ENCODE data around the gene SMYD3.
"Not testable (repeated sequence)": the region's sequence is repeated elsewhere in the genome, so short reads cannot be mapped to it uniquely, and the experiment has no call there.

The SMYD3 gene

DNA sequence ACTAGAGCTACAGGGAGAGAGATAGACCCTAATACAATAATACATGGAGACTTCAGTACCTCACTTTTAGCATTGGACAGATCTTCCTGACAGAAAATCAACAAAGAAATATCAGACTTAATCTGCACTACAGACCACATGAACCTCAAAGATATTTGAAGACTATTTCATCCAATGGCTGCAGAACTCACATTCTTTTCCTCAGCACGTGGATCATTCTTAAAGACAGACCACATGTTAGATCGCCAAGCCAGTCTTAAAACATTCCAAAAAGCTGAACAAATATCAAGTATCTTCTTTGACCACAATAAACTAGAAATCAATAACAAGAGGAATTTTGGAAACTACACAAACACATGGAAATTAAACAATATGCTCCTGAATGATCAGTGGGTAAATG is 776.3 kb downstream of the SMYD3 start:
- DNase-seq, result no peak

DNA sequence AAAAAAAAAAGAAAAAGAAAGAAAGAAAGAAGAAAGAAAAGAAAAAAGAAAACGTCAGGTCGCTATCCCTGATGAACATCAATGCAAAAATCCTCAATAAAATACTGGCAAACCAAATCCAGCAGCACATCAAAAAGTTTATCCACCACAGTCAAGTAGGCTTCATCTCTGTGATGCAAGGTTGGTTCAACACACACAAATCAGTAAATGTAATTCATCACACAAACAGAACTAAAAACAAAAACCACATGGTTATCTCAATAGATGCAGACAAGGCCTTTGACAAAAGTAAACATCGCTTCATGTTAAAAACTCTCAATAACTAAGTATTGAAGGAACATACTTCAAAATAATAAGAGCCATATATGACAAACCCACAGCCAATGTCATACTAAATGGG is 779.0 kb downstream of the SMYD3 start:
- DNase-seq, result not testable (repeated sequence)

DNA sequence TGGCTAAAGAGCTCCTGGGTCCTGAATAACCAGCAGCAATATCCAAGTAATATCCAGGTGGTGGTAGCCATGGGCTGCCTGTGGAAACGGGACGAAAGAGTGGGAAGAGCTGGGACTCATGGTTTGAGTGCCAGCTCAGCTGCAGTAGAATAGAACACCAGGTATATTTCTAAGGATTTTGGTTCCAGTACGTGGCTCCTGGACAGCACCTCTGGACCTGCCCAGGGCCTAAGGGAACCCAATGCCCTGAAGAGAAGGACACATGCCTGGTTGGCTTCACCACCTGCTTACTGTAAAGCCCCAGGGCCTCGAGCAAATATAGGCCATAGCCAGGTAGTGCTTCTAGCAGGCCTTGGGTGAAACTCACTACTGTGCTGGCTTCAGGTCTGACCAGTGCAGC is 785.6 kb downstream of the SMYD3 start:
- no peak for DNase-seq

DNA sequence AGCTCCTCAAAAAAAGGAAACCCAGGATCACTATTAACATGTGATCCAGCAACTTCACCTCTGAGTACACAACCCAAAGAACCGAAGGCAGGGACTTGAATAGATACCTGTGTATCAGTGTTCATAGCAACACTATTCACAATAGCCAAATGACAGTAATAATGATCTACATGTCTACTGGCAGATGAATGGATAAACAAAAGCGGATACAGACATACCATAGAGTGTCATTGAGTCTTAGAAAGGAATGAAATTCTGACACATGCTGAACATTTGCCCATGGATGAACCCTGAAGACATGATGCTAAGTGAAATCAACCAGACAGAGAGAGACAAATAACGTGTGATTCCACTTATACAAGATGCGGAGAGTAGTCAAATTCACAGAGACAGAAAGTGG is 788.1 kb downstream of the SMYD3 start:
- no peak for DNase-seq

DNA sequence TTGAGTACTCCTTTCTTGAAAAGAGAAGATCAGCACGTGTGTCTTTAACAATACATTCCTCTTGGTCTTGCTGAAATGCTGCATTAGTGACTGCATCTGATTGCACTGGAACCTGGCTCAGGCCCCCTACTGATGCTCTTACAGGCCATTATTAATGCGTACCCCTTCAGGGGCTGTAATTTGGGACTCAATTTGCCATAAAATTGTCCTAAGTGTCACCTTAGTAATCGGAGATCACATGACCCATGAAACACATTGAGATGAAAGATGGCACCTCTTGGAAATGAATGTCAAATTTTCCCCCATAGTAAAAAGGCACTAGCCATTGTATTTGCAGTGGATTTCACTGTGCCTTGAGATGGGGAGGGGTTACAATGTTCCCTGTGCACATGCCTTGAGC is 789.0 kb downstream of the SMYD3 start:
- DNase-seq, result no peak

DNA sequence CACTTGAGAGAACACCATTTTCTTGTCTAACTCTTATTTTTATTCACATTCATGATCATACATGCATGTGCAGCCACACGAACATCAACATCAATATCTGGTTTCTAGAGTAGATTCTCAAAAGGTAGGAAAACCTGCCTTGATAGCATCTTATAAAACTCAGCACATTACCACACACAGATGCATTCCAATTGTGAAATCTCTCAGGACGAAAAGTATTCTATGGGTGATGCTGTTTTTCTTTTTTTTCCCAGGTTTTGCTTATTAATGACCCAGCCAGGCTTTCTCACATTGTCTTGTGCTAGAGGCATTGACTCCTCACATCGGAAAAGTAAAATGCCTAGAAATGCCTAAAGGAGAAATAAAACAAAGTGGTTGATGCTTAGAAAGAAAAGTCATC is 789.5 kb downstream of the SMYD3 start:
- no peak for DNase-seq

DNA sequence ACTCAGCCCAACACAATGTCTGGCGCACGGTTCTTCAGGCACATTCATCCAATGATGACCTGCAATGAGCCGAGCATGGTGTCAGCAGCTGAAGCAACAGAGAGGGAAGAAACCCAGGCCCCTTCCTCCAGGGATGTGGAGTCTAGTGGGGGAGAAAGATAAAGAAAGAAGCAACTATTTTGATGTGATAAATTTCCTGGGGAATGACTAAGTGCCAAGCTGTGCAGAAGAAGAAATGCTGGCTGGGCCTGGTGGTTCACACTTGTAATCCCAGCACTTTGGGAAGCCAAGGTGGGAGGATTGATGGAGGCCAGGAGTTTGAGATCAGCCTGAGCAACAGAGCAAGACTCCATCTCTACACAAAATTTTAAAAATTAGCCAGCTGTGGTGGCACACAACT is 790.5 kb downstream of the SMYD3 start:
- no peak for DNase-seq

DNA sequence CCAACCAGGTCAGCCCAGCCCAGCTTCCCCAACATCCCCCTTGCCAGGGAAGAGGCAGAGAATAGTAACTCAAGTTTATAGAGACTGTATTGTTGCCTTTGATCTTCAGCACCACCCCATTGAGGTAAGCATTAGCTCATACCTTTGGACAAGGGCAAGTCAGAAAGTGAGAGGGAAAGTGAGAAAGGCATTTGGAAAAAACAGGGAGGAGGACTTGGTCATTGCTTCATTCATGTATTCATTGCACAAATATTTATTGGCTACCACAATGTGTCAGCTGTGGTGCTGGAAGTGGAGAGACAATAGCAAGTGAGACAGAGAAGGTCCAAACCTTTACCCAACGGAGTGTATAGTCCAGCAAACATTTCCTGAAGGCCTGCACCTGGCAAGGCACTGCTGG is 791.1 kb downstream of the SMYD3 start:
- DNase-seq, result no peak

DNA sequence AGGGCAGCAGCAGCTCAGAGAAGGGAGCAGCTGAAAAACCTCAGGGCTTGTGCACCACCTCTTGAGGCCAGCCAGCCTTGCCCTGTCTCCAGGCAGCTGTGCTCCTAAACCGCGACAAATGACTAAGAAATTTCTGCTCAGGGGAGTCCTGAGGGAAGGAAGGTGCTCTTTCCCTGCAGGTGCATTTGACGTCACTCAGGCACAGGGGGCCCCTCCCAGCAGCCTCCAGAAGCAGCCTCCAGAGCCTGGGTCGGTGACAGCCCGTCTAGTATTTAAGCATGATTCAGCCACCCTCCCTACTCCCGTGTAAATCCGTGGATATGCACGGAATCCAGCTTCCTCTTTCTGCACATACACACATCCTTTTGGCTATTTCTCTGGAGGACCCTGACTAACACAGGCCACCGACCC is 791.8 kb downstream of the SMYD3 start:
- DNase-seq, result peak; percentile 10

DNA sequence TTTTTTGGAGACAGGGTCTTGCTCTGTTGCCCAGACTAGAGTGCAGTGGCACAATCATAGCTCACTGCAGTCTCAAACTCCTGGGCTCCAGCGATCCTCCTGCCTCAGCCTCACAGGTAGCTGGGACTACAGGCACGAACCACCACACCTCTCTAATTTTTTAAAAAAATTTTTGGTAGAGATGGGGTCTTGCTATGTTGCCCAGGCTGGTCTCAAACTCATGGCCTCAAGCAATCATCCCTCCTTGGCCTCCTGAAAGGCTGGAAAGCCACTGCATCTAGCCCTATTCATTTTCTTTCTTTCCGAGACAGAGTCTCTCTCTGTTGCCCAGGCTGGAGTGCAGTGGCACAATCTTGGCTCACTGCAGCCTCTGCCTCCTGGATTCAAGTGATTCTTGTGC is 793.1 kb downstream of the SMYD3 start:
- DNase-seq, result not testable (repeated sequence)

DNA sequence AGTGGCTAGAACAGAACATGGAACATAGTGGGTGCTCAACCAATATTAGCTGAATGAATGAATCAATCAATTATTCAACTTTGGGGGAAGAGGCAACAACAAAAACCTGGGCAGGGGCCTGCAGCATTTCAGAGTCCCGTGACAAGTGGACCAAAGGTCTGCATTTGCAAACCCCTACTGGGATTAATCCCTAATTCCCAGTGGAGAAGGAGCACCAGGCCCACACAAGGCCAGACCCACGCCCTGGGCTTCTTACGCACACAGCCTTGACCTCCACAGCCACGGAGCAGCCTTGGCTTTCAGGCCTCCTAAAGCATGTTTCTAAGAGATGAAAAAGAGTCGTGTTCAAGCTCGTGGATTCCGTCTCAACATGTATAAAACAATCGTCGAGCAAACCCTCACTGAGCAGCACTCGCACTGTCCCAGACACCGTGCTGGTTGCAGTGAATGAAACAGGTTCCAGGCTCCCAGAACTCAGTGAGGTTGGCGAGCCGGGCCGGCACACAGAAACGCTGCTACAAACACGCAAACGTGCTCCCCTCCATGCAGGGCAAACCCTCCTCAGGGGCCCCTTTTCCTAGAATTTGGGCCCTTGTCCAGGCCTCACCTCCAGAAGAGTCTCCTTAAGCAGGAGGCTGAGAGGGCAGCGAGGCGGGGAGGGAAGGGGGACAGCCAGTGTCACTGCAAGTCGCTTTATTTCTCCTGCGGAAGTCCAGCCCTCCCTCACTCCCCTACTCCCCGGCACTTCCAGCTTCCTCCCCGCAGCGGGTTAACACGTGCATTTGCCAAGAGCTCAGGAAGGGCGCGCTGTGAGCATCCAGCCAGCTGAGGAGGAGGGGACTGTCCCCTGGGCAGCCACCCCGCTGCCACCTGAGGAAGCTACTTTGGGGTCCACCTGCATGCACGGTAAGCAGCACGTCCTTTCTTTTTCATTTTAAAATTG is 795.8 kb downstream of the SMYD3 start:
- no peak for DNase-seq

DNA sequence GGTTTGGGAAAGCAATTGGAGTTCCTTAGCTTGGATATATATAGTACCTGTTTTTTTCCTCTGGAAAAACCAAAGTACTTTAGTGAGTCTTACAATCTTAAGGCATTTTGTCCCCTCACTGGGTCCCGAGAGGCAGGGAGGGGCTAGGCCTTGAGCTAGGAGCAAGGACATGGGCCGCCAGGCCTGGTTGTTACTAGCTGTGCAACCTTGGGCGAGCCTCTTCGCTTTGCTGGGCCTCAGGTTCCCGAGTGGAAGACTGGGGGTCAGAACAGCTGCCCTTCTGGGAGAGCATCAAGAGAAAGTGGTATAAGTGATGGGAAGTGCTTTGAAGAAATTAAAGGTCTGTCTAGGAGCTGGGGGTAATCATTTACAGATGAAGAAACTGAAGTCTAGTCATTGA is 799.1 kb downstream of the SMYD3 start:
- no peak for DNase-seq

DNA sequence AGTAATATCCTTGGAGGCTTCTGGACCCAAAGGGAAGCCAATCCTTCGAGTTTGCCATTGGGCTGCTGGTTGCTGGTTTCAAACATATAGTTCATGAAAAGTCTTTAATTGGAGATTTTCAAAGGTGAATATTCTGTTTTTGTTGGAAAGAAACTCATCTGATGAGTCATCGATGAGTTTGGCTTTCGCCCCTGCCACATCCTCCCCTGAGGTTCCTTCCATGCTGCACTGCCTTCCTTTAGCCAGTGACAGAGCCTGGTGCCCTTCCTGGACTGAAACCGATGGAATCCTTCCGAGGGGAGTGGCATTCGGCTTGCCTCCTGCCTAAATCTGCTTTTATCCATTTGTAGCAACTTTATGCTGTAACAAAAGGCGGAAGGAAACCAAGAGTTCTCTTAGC is 802.3 kb downstream of the SMYD3 start:
- DNase-seq, result no peak

DNA sequence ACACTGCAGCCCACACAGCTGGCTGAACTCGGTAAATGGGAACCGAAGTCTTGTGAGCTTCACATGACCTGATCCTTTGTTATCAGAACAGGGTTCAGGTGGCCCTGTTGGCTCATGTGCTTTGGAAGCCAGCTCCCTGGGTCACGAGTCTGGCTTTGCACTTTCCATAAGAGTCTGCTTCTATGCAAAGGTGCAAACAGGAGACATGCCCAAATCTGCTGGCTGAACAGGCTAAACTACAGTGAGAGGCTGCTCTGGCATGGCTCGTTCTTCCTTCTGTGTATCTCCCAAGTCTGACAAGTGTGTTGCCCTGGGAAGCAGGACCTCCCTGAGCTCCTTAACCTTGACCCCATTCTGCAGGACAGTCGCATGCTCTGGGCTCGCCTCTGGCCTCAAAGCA is 802.7 kb downstream of the SMYD3 start:
- DNase-seq, result no peak

DNA sequence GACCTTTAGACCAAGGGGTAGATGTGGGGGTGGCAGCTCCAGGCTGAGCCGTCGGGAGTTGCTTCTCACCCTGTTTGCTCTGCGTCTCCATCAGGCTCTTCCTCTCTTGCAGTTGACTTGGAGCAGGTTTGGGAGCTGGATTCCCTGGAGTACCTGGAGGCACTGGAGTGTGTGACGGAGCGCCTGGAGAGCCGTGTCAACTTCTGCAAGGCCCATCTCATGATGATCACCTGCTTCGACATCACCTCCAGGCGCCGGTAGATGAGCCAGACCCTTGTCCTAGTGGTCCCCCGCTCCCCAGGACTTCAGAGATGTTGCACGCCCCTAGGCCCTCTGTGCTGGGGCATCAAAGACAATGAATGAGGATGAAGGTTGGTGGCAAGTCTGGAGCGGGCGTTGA is 804.7 kb downstream of the SMYD3 start:
- no peak for DNase-seq

DNA sequence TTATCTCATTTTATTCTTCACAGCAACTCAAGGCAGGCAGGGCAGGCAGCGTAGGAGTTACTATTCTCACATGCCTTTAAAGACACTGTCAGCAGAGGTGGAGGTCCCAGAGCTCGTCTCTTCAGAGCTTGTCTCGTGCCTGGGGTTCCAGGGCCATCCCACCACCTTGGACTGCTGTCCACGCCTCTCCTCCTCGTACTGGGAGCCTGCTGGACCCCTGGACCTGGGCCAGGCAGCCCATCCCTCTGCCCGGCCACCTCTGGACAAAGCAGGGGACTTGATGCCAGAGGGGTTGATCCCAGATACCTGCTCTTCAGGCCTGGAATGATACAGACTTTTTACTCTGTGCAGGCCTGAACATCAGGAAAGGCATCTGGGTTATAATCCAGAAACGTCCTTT is 805.4 kb downstream of the SMYD3 start:
- no peak for DNase-seq

DNA sequence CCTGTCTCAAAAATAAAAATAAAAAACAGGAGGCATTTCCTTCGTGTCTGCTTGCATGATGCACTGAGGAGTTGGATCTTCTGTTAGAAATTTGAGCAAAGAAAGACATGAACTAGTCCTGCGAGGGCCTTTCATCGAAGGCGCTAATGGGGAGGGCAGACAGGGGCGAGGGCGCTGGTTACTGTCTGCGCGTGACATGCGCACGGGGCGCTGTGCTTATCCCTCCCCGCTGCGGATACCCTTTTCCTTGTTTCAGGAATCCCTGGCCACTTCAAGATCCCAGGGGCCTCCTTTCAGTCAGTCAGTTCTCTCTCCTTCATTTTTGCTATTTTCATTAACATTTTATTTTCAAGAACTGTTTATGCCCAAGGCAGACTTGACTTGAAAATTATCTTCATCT is 806.4 kb downstream of the SMYD3 start:
- DNase-seq, result no peak
